ENCODE results near the gene RCOR1. TPM values are rescaled to one million over a fixed set of nuclear protein-coding genes. Genes with fewer than 3 reads are reported as not detected.

RCOR1 gene
- total RNA-seq, 1 experiment from 2014 or later, result 33.6 TPM

DNA sequence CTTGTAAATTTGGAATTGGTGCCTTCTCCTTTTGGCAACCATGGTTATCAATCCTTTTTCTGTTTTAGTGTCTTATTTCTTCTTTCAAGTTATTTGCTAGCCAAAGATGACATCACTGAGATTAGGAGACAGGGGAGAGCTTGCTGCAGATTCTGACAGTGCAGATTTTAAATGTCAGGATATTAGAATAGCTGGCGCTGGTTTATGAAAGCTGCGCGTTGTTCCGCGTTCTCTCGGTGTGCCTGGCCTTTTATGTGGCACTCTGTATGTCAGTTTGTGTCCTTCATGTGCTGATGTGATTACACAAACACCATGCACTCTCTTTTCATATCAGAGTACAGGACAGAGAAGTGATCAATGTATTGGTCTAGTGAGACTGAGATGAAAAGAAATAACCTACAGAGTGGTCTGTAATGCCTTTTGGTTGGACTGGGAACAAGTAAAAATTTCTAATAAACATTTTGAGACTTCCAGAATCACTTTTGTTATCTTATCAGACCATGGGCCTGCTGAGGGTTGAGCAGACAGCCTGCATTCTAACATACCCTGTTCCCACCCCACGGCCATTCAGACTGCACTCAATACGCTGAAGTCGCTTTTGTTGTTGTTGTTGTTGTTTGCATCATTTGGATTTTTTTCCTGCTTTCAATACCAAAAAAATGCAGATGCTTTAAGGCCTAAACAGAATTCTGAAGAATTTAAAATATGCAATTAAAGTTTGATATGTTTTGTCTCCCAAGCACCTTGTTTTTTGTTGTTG is 135.1 kb downstream of the RCOR1 start:
- Mint-ChIP-seq H3K27ac (ENCODE audit: unreplicated experiment) (no peak overlapping the region), H3K9me3 (ENCODE audit: unreplicated experiment) (no peaks in the 10 kb centered on the region), H3K4me1 (ENCODE audit: low read depth, unreplicated experiment) (peaks cover 7% of the 10 kb centered on the region), H3K36me3 (ENCODE audit: insufficient read depth, unreplicated experiment) (peaks cover 58% of the 10 kb centered on the region), H3K4me3 (ENCODE audit: unreplicated experiment) (no peak overlapping the region), H3K27me3 (ENCODE audit: insufficient read depth, unreplicated experiment) (no peaks in the 10 kb centered on the region)
- no peak for DNase-seq
- H3K36me3 ChIP-seq (ENCODE audit: control insufficient read depth, insufficient read depth, low read length), result peaks cover 4% of the 10 kb centered on the region
- intact Hi-C loops (cut with micrococcal nuclease; ENCODE audit: unreplicated experiment), result no loop called here
- H3K9me3 ChIP-seq, result no peaks in the 10 kb centered on the region
- POLR2A ChIA-PET, result no interaction called here
- 0 out of 2 replicates have a peak, but pooled peaks cover 6% of the 10 kb centered on the region for H3K4me1 ChIP-seq
- BruUV-seq (replicated peaks), result no TSS peak
- no peaks in the 10 kb centered on the region for H3K27me3 ChIP-seq (replicated peaks; ENCODE audit: control insufficient read depth, insufficient read depth, low read length)
- no peak overlapping the region for H3K4me3 ChIP-seq (ENCODE audit: low read depth, low read length)
- CTCF ChIA-PET, result no interaction called here
- TF ChIP-seq, protein P1, sequence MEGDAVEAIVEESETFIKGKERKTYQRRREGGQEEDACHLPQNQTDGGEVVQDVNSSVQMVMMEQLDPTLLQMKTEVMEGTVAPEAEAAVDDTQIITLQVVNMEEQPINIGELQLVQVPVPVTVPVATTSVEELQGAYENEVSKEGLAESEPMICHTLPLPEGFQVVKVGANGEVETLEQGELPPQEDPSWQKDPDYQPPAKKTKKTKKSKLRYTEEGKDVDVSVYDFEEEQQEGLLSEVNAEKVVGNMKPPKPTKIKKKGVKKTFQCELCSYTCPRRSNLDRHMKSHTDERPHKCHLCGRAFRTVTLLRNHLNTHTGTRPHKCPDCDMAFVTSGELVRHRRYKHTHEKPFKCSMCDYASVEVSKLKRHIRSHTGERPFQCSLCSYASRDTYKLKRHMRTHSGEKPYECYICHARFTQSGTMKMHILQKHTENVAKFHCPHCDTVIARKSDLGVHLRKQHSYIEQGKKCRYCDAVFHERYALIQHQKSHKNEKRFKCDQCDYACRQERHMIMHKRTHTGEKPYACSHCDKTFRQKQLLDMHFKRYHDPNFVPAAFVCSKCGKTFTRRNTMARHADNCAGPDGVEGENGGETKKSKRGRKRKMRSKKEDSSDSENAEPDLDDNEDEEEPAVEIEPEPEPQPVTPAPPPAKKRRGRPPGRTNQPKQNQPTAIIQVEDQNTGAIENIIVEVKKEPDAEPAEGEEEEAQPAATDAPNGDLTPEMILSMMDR (IDR thresholded peaks at IDR 0.05; ENCODE audit: insufficient read depth in 1 of 2, low read depth in 1 of 2, low read length in 1 of 2, severe bottlenecking in 1 of 2, unreplicated experiment in 1 of 2), result no peak

DNA sequence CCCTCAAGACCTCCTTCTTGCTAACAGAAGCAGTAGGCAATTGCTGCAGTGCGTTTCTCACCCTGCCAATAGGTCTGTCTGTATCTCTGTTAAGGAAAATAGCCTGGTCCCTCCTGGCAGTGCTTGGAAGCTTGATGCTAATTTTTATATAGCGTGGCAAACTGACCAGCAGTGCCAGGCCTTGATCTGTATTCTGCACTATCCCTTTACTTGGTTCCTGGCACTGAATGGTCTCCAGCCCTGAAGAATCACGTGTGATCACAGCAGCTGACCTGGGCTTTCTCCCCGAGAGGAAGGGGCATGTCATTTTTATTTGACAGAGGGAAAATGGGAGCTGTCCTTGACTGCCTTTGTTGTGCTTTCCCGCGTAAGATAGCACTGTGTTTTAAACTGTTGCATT is 136.1 kb downstream of the RCOR1 start:
- intact Hi-C loops (cut with micrococcal nuclease; ENCODE audit: unreplicated experiment), result no loop called here
- H3K27ac Mint-ChIP-seq (ENCODE audit: unreplicated experiment), result no peak overlapping the region
- H3K36me3 Mint-ChIP-seq (ENCODE audit: insufficient read depth, unreplicated experiment), result peaks cover 65% of the 10 kb centered on the region

DNA sequence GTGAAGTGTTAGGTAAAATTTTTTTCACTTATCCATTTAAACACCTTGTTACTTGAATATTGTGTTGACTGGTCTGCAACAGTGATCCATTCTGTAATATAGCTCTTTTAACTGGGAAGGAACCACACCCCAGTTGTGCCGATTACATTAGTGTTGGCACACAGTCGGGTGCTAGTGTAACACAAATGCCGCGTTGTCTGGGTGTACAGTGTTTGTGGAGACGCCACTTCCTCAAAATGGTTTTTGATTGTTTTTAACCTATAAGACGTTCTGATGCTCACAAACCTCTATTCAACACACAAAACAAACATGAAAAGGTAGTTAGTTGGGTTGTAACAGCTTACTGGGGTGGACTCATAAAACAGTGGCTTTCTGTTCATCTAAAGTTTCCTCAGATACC is 136.8 kb downstream of the RCOR1 start:
- CTCF ChIA-PET, result no interaction called here
- no peaks in the 10 kb centered on the region for H3K9me3 Mint-ChIP-seq (ENCODE audit: unreplicated experiment)
- Histone ChIP-seq H3K9me3 (no peaks in the 10 kb centered on the region), H3K4me3 (ENCODE audit: low read depth, low read length) (no peak overlapping the region), H3K36me3 (ENCODE audit: control insufficient read depth, insufficient read depth, low read length) (peaks cover 4% of the 10 kb centered on the region), H3K27me3 (replicated peaks; ENCODE audit: control insufficient read depth, insufficient read depth, low read length) (no peaks in the 10 kb centered on the region), H3K4me1 (0 out of 2 replicates have a peak, but pooled peaks cover 6% of the 10 kb centered on the region)
- POLR2A ChIA-PET, result no interaction called here
- H3K4me1 Mint-ChIP-seq (ENCODE audit: low read depth, unreplicated experiment), result peaks cover 7% of the 10 kb centered on the region
- H3K27me3 Mint-ChIP-seq (ENCODE audit: insufficient read depth, unreplicated experiment), result no peaks in the 10 kb centered on the region
- DNase-seq, result no peak
- TF ChIP-seq, protein P1 (IDR thresholded peaks at IDR 0.05; ENCODE audit: insufficient read depth in 1 of 2, low read depth in 1 of 2, low read length in 1 of 2, severe bottlenecking in 1 of 2, unreplicated experiment in 1 of 2), result no peak
- intact Hi-C loops (cut with micrococcal nuclease; ENCODE audit: unreplicated experiment), result no loop called here
- no peak overlapping the region for H3K27ac Mint-ChIP-seq (ENCODE audit: unreplicated experiment)
- peaks cover 67% of the 10 kb centered on the region for H3K36me3 Mint-ChIP-seq (ENCODE audit: insufficient read depth, unreplicated experiment)
- no TSS peak for BruUV-seq (replicated peaks)
- no peak overlapping the region for H3K4me3 Mint-ChIP-seq (ENCODE audit: unreplicated experiment)

More for the DNA sequence above, 136.1 kb downstream of the RCOR1 start:
- TF ChIP-seq, protein P1 (IDR thresholded peaks at IDR 0.05; ENCODE audit: insufficient read depth in 1 of 2, low read depth in 1 of 2, low read length in 1 of 2, severe bottlenecking in 1 of 2, unreplicated experiment in 1 of 2), result no peak
- DNase-seq, result no peak
- Mint-ChIP-seq H3K27me3 (ENCODE audit: insufficient read depth, unreplicated experiment) (no peaks in the 10 kb centered on the region), H3K9me3 (ENCODE audit: unreplicated experiment) (no peaks in the 10 kb centered on the region), H3K4me3 (ENCODE audit: unreplicated experiment) (no peak overlapping the region), H3K4me1 (ENCODE audit: low read depth, unreplicated experiment) (peaks cover 7% of the 10 kb centered on the region)
- POLR2A ChIA-PET, result no interaction called here
- BruUV-seq (replicated peaks), result TSS peak; percentile 14
- Histone ChIP-seq H3K9me3 (no peaks in the 10 kb centered on the region), H3K36me3 (ENCODE audit: control insufficient read depth, insufficient read depth, low read length) (peaks cover 4% of the 10 kb centered on the region), H3K27me3 (replicated peaks; ENCODE audit: control insufficient read depth, insufficient read depth, low read length) (no peaks in the 10 kb centered on the region), H3K4me1 (0 out of 2 replicates have a peak, but pooled peaks cover 6% of the 10 kb centered on the region), H3K4me3 (ENCODE audit: low read depth, low read length) (no peak overlapping the region)
- CTCF ChIA-PET, result no interaction called here
